Measurements from ENCODE around the gene CEP112. TPM values are rescaled to one million over a fixed set of nuclear protein-coding genes. Genes with fewer than 3 reads are reported as not detected.

Gene CEP112
- total and polyA plus RNA-seq, 2 donors (not counting 3 experiments of a cell fraction or from before 2014, with no cell fraction given): 1.5 to 25.3 TPM

DNA sequence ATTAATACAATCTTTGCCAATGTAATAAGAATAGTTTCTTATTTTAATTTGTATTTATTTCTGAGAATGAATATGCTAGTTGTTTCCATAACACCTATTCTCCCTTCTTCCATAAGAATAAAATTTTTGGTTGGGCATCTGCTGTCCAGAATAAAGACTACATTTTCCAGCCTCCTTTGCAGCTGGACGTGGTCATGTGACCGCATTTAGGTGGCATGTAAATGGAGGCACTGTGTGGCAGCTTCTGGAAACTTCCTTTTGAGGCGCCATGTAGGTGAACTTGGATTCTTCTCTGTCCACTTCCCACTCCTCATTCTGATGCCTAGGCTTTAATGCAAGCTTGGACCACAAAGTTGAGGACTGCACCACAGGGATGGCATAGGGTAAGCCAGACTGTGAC lies 415.0 kb downstream of the CEP112 start:
- no peak for TF ChIP-seq EZH2 (IDR thresholded peaks at IDR 0.05; ENCODE audit: borderline replicate concordance, low read depth, low read length, severe bottlenecking)
- no peak for TF ChIP-seq GATA2 (IDR thresholded peaks at IDR 0.05; ENCODE audit: insufficient read depth, insufficient read length, low read depth, low read length)
- TF ChIP-seq, protein P1, sequence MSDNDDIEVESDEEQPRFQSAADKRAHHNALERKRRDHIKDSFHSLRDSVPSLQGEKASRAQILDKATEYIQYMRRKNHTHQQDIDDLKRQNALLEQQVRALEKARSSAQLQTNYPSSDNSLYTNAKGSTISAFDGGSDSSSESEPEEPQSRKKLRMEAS (IDR thresholded peaks at IDR 0.05; ENCODE audit: insufficient read depth, insufficient read length): no peak
- TF ChIP-seq POLR2AphosphoS5 (IDR thresholded peaks at IDR 0.05; ENCODE audit: insufficient read depth, low read depth, low read length): no peak
- no peak for TF ChIP-seq MYC (IDR thresholded peaks at IDR 0.05; ENCODE audit: low read depth, low read length)
- TF ChIP-seq, protein P2, sequence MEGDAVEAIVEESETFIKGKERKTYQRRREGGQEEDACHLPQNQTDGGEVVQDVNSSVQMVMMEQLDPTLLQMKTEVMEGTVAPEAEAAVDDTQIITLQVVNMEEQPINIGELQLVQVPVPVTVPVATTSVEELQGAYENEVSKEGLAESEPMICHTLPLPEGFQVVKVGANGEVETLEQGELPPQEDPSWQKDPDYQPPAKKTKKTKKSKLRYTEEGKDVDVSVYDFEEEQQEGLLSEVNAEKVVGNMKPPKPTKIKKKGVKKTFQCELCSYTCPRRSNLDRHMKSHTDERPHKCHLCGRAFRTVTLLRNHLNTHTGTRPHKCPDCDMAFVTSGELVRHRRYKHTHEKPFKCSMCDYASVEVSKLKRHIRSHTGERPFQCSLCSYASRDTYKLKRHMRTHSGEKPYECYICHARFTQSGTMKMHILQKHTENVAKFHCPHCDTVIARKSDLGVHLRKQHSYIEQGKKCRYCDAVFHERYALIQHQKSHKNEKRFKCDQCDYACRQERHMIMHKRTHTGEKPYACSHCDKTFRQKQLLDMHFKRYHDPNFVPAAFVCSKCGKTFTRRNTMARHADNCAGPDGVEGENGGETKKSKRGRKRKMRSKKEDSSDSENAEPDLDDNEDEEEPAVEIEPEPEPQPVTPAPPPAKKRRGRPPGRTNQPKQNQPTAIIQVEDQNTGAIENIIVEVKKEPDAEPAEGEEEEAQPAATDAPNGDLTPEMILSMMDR (IDR thresholded peaks at IDR 0.05; ENCODE audit: extremely low read depth in 1 of 2, insufficient read depth in 1 of 2, low read depth in 1 of 2, low read length in 2 of 2): no peak
- no peak for TF ChIP-seq POLR2A (IDR thresholded peaks at IDR 0.05; ENCODE audit: low read depth, low read length)
- no peak for TF ChIP-seq FOS (IDR thresholded peaks at IDR 0.05; ENCODE audit: borderline replicate concordance, insufficient read depth, low read length)
- TF ChIP-seq JUN (IDR thresholded peaks at IDR 0.05; ENCODE audit: borderline replicate concordance, insufficient read depth, insufficient read length, low read depth): no peak
- H3K4me2 ChIP-seq (ENCODE audit: insufficient read depth, low read length): no peak overlapping the region
- H3K9me3 ChIP-seq (replicated peaks; ENCODE audit: control insufficient read depth, insufficient read depth, low read length): no peaks in the 10 kb centered on the region
- no peaks in the 10 kb centered on the region for H3K27me3 ChIP-seq (ENCODE audit: control insufficient read depth in 2 of 2, insufficient read depth in 2 of 2, low read length in 2 of 2)
- intact Hi-C loops (cut with micrococcal nuclease) (no loop called here), dilution Hi-C loops (cut with MboI; ENCODE audit: extremely low pct_ligation_motif_present, low sequenced_read_pairs) (no loop called here)
- H3K4me1 ChIP-seq (ENCODE audit: control insufficient read depth, extremely low read depth, insufficient read depth, low read length): no peaks in the 10 kb centered on the region
- POLR2A ChIA-PET: no interaction called here
- no peak overlapping the region for H3K9ac ChIP-seq (replicated peaks; ENCODE audit: extremely low read depth, insufficient read depth, low read length)
- H3K27ac ChIP-seq (ENCODE audit: insufficient read depth, low read depth, low read length): no peak overlapping the region
- H3K9me1 ChIP-seq (replicated peaks; ENCODE audit: control insufficient read depth, extremely low read depth, insufficient read depth, low read length): no peaks in the 10 kb centered on the region
- no peak overlapping the region for H2AFZ ChIP-seq (ENCODE audit: low read depth, low read length)
- H4K20me1 ChIP-seq (replicated peaks; ENCODE audit: control insufficient read depth, extremely low read depth, insufficient read depth, low read length): no peaks in the 10 kb centered on the region
- CTCF ChIA-PET: no interaction called here
- H3K4me3 ChIP-seq (replicated peaks in 1 of 3; ENCODE audit: insufficient read depth in 1 of 3, low read depth in 1 of 3, low read length in 3 of 3): no peak overlapping the region
- no peaks in the 10 kb centered on the region for H3K79me2 ChIP-seq (ENCODE audit: control insufficient read depth, insufficient read depth, low read length)
- no peak for FAIRE-seq
- no TSS peak for BruUV-seq (replicated peaks)
- H3K36me3 ChIP-seq (ENCODE audit: control insufficient read depth in 2 of 2, extremely low read depth in 1 of 2, insufficient read depth in 2 of 2, low read length in 2 of 2): no peaks in the 10 kb centered on the region
- no peak for DNase-seq (ENCODE audit: low read depth, low spot score)

All from endothelial cell of umbilical vein (primary cell).